HG03460 (cell line): ENCODE data around the gene PLEKHJ1.
"Not testable (repeated sequence)": the region's sequence is repeated elsewhere in the genome, so short reads cannot be mapped to it uniquely, and the experiment has no call there.

Experiments used
- ATAC-seq: cut with Tn5 transposase; IDR thresholded peaks from one replicate; pipeline ENCODE4 v1.9.1; 2021; ENCODE audit not compliant: unreplicated experiment

PLEKHJ1 gene, protein sequence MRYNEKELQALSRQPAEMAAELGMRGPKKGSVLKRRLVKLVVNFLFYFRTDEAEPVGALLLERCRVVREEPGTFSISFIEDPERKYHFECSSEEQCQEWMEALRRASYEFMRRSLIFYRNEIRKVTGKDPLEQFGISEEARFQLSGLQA

DNA sequence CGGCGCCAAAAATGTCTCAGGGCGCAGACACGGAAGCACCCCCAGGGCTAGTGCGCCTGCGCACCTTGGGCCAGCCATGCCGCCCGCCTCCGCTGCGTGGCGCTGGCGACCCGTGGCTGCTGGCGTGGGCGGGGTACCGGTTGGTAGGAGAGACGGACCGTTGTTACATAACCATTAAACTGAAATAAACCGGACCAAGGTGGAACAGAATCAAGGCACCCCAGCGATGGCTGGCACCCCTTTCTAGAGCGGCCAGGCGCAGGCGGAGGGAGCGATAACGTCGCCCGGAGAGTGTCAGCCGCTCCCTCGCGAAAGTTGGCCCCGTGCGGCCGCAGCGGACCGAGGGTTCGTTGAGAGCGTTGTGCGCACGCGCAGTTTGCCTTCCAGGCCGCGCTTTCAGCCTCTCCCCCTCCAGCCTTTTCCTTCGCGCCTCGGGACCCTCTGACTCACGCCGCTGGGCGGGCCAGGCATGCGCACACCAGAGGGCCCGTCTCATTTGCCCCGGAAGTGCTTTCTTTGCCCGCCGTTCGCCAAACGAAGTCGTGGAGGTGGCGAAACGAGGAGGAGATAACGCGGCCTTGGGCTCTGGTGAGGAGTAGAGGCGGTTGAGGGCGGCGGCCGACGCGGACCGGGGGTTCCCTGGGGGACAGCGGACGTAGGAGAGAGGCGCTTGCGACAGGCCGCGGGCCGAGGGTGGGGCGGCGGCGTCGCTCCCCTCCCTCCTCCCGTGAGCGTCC, at the start of gene PLEKHJ1, which contains the start of gene SF3A2:
Gene PLEKHJ1 (minus strand): TSS at position 16 of the 737 bp plus-strand sequence. CDS start 81 bp downstream, outside the sequence.
Gene SF3A2 (plus strand): TSS at position 511 of the 737 bp plus-strand sequence. CDS start 6,595 bp downstream, outside the sequence.
- peak; percentile 61 for ATAC-seq

DNA sequence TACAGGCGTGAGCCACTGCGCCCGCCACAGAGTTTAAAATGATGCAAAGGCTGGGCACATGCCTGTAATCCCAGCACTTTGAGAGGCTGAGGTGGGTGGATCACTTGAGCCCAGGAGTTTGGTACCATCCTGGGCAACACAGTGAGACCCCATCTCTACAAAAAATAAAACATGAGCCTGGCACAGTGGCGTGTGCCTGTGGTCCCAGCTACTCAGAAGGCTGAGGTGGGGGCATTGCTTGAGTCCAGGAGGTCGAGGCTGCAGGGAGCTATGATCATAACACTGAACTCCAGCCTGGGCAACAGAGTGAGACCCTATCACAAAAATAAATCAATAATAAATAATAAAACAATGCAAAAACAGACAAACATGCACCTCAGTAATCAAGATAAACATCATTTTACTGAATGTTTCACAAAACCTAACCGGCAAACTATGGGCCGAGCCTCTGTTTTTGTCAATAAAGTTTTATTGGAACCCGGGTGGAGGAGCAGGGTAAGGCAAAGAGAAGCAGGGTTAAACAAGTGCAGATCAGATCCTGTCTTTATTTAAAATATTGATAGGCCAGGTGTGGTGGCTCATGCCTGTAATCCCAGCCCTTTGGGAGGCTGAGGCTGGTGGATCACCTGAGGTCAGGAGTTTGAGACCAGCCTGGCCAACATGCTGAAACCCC, 47.8 kb upstream of the PLEKHJ1 start:
- ATAC-seq, result no peak

DNA sequence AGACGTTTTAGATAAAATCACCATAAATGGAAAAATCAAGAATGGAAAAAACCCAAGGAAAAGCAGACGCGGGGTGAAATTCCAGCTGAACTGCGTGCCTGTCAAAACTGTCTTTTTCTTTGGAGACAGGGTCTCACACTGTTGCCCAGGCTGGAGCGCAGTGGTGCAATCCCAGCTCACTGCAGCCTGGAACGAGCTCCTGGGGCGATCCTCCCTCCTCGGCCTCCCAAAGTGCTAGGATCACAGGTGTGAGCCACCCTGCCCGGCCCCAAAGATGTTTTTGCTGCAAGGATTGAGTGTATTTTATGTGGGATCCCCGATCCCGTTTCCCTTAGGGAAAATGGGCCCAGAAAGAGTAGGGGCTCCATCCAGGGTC, 46.7 kb upstream of the PLEKHJ1 start:
- ATAC-seq, result no peak

DNA sequence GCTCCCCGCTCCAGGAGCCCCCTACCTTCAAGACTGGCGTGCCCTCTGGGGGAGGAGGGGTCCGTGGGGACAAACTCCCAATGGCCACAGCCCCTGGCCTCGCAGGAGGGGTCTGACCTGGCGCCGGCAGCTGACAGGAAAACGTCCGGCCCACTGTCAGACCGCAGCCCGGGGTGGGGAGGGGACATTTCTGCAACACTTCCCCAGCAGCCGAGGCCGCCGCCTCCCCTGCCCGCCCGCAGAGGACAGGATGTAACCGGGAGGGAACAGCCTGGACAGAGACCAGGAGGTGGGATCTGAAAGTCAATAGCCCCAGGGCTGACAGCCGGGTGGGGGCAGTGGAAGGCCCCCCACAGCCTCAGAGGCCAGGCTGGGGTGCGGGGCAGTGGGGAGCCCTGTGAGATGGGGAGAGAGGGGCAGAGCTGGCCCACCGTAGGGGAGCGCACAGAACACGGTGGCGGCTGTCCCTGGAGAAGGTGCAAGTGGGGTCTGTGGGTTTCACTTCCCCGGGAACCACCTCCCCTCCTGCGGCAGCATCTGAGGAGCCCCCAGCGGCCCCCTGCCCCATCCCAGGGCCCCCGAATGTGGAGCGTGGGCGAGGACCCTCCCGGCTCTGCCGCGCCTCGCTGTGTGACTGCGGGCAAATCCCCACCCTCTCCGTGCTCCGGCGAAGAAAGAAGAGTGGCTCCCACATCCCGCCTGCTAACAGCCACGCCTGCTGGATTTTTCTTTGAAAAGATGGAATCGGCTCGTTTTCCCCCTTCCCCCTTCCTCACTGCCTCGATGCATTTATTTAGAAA, 46.1 kb upstream of the PLEKHJ1 start, which contains the start of gene PEAK3:
Gene PEAK3 (minus strand): TSS at position 114 of the 800 bp plus-strand sequence. CDS start 1,244 bp downstream, outside the sequence.
- no peak for ATAC-seq

DNA sequence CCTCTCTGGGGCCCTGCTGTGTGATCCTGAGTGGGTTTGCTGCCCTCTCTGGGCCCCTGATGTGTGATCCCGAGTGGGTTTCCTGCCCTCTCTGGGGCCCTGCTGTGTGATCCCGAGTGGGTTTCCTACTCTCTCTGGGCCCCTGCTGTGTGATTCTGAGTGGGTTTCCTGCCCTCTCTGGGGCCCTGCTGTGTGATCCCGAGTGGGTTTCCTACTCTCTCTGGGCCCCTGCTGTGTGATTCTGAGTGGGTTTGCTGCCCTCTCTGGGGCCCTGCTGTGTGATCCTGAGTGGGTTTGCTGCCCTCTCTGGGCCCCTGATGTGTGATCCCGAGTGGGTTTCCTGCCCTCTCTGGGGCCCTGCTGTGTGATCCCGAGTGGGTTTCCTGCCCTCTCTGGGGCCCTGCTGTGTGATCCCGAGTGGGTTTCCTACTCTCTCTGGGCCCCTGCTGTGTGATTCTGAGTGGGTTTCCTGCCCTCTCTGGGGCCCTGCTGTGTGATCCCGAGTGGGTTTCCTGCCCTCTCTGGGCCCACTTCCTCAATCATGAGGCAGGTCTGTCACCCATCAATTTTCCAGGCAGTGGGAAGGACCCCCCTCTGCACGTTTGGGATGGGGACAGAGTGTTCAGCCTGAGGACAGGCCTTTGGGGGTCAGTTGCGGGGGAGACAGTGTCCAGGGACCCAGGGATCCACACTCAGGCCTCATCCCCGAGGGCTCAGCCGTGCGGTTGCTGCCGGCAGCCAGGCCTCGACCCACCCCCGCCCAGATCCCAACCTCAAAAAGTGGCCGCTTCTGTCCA, 45.3 kb upstream of the PLEKHJ1 start:
- not testable (repeated sequence) for ATAC-seq

DNA sequence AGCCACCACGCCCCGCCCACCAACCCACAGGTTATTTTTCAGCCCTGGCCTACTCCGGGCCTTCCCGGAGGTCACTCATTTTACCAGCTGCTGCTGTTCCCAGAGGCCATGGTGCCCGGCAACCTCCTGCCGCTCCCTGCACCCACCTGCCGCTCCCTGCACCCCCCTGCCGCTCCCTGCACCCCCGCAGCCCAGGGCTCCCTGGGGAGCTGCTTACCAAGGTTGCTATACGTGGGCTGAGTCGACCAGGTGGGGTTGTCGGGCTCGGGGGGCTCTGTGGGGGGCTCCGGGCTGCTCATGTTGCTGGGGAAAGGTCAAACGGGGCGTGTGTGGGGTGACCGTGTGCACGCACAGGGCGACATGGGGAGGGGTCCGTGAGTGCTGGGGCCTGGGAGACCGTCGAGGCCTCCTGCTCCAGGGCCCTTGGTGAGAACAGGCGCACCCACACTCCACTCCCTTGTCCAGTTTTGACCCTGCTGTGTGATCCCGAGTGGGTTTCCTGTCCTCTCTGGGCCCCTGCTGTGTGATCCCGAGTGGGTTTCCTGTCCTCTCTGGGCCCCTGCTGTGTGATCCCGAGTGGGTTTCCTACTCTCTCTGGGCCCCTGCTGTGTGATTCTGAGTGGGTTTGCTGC, 44.6 kb upstream of the PLEKHJ1 start:
- ATAC-seq, result no peak

DNA sequence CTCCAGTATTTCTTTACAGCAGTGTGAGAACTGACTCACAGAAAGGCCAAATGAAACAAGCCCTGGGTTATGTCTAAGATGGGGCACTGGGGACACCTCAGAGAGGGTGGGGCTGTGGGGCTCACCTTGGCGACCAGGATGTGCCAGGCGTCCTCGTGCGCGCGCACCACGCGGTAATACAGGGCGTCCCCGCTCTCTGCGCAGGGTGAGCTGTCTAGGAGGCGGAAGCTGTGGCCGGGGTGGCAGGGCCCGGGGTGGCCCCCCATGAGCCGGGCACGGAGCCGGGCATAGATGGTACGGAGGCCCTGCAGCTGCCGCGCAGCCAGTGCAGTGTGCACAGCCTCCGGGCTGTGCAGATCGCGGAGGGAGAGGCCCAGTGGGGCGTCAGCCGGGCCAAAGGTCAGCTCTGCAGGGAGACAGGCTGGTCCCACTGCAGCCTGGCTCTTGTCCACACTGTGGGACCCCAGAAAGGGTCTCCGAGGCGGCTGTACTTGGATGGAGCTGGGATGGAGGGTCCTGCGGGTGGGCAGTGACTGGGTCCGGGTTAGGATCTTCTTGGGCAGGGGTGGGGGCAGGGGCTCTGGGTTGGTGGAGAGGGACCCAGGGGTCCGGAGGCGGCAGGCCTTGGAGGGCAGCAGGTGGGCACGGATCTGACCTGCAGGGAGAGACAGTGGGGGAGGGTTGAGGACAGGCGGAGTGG, 42.5 kb upstream of the PLEKHJ1 start:
- no peak for ATAC-seq

DNA sequence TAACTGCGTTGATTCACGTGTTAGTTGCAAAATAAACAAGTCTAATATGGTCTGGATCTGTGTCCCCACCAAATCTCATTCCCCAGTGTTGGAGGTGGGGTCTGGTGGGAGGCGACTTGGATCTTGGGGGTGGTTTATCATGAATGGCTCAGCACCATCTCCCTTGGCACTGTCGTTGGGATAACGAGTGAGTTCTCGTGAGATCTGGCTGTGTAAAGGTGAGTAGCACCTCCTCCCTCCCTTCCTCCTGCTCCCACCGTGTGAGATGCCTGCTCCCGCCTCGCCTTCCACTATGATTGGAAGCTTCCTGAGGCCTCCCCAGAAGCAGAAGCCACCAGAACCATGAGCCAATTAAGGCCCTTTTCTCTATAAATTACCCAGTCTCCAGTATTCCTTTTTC, 41.0 kb upstream of the PLEKHJ1 start:
- ATAC-seq, result no peak

DNA sequence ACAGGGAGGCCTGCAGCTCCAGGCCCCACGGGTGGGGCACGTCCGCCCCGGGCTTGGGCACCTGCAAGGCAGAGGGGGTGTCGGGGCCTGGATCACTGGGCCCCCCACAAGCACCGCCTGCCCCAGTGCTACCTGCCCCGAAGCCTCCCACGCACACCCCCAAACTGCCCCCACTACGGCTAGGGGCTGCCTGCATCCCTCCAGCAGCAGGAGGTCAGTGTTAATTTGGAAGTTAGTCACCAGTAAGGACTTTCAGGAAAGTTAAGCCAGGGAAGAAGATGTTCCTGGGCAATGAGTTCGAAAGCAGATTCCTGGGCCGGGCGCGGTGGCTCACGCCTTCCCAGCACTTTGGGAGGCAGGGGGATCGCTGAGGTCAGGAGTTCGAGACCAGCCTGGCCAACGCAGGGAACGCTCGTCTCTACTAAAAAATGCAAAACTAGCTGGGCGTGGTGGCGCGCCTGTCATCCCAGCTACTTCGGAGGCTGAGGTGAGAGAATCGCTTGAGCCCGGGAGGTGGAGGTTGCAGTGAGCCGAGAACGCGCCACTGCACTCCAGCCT, 40.4 kb upstream of the PLEKHJ1 start:
- ATAC-seq, result no peak

DNA sequence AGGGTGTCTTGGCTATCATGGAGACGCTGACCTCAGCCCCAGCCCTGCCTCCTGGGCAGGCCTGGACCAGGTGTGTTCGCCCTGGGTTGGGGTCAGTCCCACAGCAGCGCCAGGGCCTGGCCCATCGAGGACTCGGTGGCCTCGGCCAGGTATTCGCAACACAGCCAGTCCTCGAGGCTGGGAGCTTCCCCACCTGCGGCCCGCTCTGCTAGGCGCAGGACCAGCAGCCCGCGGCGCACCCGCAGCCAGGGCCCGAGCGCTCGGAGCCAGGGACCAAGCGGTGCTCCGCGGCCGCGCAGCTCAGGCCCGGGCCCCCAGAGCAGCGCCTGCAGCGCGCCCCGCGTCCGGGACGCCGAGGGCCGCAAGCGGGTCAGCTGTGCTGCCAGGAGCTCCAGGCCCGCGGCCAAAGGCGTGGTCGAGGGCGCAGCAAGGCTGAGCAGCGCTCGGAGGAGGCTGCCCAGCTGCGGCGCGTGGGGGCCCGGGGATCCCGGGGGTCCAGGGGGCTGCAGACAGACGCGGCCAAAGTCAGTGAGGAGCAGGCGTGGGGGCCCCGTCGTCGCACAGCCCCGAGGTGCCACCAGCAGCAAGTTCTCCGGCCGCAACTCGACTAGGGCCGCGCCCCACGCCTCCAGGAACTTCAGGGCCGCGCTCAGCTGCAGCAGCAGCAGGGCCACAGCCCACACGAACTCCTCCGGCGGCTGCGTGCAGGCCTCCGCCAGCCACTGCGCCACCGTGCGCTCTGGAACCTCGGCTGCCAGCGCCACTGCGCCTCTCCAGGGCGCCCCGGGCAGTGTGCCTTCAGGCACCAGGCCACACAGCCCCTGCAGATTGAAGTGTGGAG, 39.7 kb upstream of the PLEKHJ1 start:
- no peak for ATAC-seq

DNA sequence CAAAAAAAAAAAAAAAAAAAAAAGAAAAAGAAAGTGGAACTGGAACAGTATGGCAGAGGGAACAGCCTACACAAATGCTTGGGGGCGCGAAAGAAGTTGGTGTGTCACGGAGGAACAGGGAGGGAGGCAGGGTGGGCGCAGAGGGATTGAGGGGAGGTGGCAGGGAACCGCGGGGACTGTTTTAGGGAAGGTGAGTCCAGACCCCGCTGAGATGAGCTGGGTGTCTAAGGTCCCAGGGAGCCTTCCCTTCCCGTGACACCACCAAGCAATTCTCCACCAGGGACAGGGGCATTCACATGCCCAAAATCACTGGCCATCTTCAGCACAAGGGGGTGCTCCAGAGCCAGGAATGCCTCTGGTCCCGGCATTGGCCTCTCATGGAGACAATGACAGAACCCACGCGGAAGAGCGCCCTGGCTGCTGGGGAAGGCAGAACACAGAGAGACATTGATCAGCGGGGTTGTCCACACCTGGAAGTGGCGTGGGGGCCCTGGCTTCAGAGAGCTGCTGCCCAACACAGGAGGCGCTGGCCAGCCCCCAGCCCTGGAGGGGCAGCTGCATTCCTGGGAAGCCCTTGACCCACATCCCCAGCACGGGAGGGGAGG, 38.9 kb upstream of the PLEKHJ1 start:
- no peak for ATAC-seq

DNA sequence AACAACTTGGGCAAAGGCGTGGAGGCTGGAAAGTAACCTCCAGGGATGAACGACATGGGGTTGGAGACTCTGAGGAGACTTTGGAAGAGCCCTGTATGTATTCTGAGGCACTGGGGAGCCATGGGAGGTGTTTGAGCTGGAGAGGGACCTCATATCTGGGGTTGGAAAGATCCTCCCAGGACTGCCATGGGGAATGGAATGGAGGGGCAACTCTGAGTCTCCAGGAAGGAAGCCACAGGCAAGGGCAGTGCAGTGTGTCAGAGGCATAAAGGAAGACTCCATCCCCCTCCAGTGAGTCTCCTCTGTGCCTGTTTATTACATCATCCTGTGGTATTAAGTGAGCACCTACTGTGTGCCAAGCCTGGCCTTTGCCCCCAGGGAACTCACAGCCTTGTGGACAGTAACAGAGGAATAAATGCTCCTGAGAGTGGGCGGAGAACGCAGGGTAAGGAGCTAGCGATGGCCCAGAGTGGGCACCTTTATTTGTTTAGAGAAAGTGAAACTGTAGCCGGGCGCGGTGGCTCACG, 38.1 kb upstream of the PLEKHJ1 start:
- ATAC-seq, result no peak

DNA sequence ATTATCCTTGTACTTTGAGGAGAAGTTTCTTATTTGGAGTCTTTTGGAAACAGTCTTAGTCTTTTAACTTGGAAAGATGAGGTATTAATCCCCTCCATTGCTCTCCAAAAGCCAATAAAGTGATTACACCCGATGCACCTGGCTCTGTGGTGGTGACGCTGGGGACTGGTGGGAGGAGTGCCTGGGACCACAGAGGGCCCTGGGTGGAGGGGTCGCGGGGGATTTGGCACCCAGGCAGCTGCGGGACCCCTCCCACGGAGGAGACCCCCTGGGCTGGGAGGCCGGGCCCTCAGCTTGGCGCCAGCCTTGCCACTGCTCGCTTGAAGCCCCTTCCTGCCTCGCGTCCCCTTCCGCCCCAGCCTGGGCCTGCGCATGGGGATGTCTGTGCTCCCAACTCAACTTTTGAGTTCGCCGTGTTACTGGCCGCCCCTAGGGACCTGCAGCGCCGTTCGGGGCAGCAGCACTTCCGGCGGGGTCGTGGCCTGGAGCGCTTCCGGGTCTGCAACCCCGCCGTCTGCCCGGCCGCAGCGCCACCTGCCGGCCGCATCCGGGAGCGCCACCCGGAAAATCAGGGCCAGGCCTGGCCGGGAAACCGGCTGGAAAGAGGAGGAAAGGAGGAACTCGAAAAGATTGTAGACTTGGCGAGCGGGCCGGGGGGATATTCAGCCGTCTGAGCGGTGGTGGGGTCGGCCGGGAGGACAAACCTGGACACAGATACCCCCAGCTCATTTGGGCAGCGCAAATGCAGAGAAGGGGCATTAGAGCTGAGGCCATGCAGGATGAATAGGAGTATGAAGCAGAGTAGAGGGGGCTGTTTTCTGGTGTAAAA, 37.4 kb upstream of the PLEKHJ1 start:
- ATAC-seq, result peak; percentile 32

DNA sequence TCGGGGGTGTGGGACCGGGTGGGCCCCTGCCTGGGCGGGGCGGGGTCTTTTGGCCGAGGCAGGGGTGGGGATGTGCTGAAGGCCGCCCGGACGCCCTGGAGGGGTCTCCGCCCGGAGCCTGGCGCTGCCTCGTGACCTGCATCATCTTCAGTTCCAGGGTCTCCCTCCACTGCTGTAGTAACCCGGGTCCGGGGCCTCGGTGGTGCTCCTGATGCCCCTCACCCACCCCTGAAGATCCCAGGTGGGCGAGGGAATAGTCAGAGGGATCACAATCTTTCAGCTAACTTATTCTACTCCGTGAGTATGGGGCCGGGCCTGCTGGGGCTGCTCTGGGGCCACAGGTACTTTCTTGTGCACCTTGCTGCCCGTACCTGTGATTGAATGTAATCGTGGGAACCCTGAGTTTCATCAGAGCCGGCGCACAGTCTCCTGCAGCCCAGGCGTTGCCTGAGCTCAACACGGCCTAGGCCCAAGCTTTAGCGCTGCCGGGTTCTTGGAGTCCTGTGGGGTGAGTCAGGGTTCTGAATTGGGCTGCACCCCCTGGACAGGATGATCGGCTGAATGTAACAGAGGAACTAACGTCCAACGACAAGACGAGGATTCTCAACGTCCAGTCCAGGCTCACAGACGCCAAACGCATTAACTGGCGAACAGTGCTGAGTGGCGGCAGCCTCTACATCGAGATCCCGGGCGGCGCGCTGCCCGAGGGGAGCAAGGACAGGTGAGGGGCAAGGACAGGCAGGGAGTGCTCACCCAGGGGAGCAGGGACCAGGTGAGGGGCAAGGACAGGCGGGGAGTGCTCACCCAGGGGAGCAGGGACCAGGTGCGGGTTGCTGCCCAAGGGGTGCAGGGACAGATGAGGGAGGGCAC, 35.3 kb upstream of the PLEKHJ1 start:
- ATAC-seq, result no peak

DNA sequence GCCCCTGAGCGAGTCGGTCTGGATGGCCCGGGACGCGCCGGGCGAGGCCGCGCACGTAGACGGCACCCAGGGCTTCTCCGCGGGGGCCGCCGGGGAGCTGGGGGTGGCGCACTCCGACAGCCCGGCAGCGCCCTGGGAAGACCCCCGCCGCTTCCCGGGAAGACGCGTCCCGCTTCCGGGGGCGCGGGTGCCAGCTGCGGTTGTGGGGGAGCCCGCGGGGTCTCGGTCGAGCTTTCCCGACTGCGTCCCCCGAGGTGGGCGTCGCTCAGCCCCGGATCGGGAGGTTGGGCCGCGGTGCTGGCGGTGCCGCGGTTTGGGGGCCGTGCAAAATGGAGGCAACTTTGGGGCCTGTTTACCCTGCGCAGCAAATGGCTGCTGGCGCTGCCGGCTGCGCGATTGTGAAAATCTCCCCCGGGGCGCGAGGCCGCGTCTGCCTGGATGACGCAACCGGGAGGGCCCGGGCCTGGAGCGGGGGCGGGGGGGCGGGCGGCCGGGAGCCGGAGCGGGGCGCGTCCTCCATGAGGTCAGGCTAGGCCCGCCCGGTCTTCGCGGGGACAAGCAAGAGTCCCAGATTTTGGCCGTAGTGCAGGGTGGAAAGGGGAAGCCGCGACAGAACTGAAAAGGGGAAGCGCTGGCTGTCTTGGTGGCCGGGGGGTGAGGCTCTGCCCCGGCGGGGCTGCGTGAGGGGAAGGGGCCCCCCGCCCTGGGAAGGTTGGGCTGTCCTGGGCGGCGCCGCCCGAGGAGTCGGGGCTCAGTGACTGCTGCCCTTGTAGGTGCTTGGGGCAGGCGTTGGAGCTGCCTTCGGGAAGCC, 34.5 kb upstream of the PLEKHJ1 start:
- ATAC-seq, result no peak
